ENCODE data around the gene TPH2. TPM values are rescaled to one million over a fixed set of nuclear protein-coding genes. Genes with fewer than 3 reads are reported as not detected.

The TPH2 gene
- total and polyA plus RNA-seq, 2 experiments from 2014 or later, result not detected

GRCh38 chr12:72037006-72037795 is 98.6 kb downstream of the TPH2 start:
- H3K9me3 ChIP-seq (ENCODE audit: low read depth), result no peaks in the 10 kb centered on the region
- no peaks in the 10 kb centered on the region for H3K27me3 ChIP-seq
- H3K4me3 ChIP-seq, result no peak overlapping the region
- no peaks in the 10 kb centered on the region for H3K9me2 ChIP-seq (replicated peaks; ENCODE audit: insufficient read depth)
- H4K20me1 ChIP-seq (ENCODE audit: insufficient read depth, poor library complexity, severe bottlenecking), result no peaks in the 10 kb centered on the region
- no peak overlapping the region for H3K27ac ChIP-seq
- no peak overlapping the region for H2AFZ ChIP-seq
- TF ChIP-seq EZH2 (IDR thresholded peaks at IDR 0.05; ENCODE audit: borderline replicate concordance), result no peak
- no peak for TF ChIP-seq EZH2phosphoT487 (IDR thresholded peaks at IDR 0.05; ENCODE audit: low read depth, severe bottlenecking, unreplicated experiment)
- TF ChIP-seq, protein P1, sequence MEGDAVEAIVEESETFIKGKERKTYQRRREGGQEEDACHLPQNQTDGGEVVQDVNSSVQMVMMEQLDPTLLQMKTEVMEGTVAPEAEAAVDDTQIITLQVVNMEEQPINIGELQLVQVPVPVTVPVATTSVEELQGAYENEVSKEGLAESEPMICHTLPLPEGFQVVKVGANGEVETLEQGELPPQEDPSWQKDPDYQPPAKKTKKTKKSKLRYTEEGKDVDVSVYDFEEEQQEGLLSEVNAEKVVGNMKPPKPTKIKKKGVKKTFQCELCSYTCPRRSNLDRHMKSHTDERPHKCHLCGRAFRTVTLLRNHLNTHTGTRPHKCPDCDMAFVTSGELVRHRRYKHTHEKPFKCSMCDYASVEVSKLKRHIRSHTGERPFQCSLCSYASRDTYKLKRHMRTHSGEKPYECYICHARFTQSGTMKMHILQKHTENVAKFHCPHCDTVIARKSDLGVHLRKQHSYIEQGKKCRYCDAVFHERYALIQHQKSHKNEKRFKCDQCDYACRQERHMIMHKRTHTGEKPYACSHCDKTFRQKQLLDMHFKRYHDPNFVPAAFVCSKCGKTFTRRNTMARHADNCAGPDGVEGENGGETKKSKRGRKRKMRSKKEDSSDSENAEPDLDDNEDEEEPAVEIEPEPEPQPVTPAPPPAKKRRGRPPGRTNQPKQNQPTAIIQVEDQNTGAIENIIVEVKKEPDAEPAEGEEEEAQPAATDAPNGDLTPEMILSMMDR (IDR thresholded peaks at IDR 0.05; ENCODE audit: poor library complexity), result no peak
- no peak for DNase-seq (ENCODE audit: low spot score)
- 89% methylated on average over 5 of the region's 5 CpGs for WGBS (ENCODE audit: low lambda C conversion rate, missing lambda C conversion rate)
- no peaks in the 10 kb centered on the region for H3K36me3 ChIP-seq (replicated peaks; ENCODE audit: insufficient read depth, low read depth)
- H3K4me1 ChIP-seq (ENCODE audit: insufficient read depth), result no peaks in the 10 kb centered on the region
- no peak overlapping the region for H3K4me2 ChIP-seq
- no peaks in the 10 kb centered on the region for H3K79me2 ChIP-seq

DNA sequence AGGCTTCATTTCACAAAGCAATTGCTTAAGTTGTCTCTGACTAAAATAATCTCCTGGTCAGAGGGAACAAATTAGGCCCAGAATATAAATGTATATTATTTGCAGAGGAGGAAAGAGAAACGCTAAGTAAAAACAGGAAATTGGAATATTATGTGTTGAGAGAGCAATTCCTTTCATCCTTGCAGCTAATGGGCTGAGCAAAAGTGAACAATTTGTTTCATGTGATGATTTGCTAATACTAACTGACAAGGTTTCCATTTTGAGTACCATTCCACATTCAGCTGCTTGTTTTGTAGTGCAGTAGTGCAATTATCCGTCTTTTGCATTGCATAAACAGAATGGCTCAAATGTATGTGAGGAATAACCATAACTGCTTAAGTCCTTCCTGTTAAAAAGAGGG is 103.2 kb downstream of the TPH2 start:
- no peaks in the 10 kb centered on the region for H3K36me3 ChIP-seq (replicated peaks; ENCODE audit: insufficient read depth, low read depth)
- no peaks in the 10 kb centered on the region for H3K27me3 ChIP-seq
- no peaks in the 10 kb centered on the region for H3K4me1 ChIP-seq (ENCODE audit: insufficient read depth)
- no peaks in the 10 kb centered on the region for H3K9me3 ChIP-seq (ENCODE audit: low read depth)
- no peak for TF ChIP-seq EZH2phosphoT487 (IDR thresholded peaks at IDR 0.05; ENCODE audit: low read depth, severe bottlenecking, unreplicated experiment)
- TF ChIP-seq EZH2 (IDR thresholded peaks at IDR 0.05; ENCODE audit: borderline replicate concordance), result no peak
- TF ChIP-seq, protein P1 (IDR thresholded peaks at IDR 0.05; ENCODE audit: poor library complexity), result no peak
- 49% methylated on average over 2 of the region's 2 CpGs for WGBS (ENCODE audit: low lambda C conversion rate, missing lambda C conversion rate)
- DNase-seq (ENCODE audit: low spot score), result no peak
- no peak overlapping the region for H3K27ac ChIP-seq
- H4K20me1 ChIP-seq (ENCODE audit: insufficient read depth, poor library complexity, severe bottlenecking), result no peaks in the 10 kb centered on the region
- H3K9me2 ChIP-seq (replicated peaks; ENCODE audit: insufficient read depth), result no peaks in the 10 kb centered on the region
- no peak overlapping the region for H3K4me2 ChIP-seq
- no peak overlapping the region for H2AFZ ChIP-seq
- no peaks in the 10 kb centered on the region for H3K79me2 ChIP-seq
- H3K4me3 ChIP-seq, result no peak overlapping the region

GRCh38 chr12:72053604-72054003 is 115.0 kb downstream of the TPH2 start:
- TF ChIP-seq, protein P1 (IDR thresholded peaks at IDR 0.05; ENCODE audit: poor library complexity), result no peak
- no peak for TF ChIP-seq EZH2phosphoT487 (IDR thresholded peaks at IDR 0.05; ENCODE audit: low read depth, severe bottlenecking, unreplicated experiment)
- TF ChIP-seq EZH2 (IDR thresholded peaks at IDR 0.05; ENCODE audit: borderline replicate concordance), result no peak
- Histone ChIP-seq H3K27me3 (no peaks in the 10 kb centered on the region), H3K9me3 (ENCODE audit: low read depth) (no peaks in the 10 kb centered on the region), H3K4me2 (no peak overlapping the region), H3K9me2 (replicated peaks; ENCODE audit: insufficient read depth) (no peaks in the 10 kb centered on the region), H3K4me3 (no peak overlapping the region), H3K36me3 (replicated peaks; ENCODE audit: insufficient read depth, low read depth) (no peaks in the 10 kb centered on the region), H3K79me2 (no peaks in the 10 kb centered on the region), H3K27ac (peak overlapping the region; percentile 86), H2AFZ (no peak overlapping the region), H3K4me1 (ENCODE audit: insufficient read depth) (peaks cover 11% of the 10 kb centered on the region), H4K20me1 (ENCODE audit: insufficient read depth, poor library complexity, severe bottlenecking) (no peaks in the 10 kb centered on the region)
- peak; percentile 28 for DNase-seq (ENCODE audit: low spot score)
- 50% methylated on average over 2 of the region's 2 CpGs for WGBS (ENCODE audit: low lambda C conversion rate, missing lambda C conversion rate)
